Mesodermal cell (in vitro differentiated cells): ENCODE measurements around the gene METTL8.

Experiments used
- H3K27ac ChIP-seq: 2 replicates; pipeline ENCODE4 v1.7.0; 2013; ENCODE audit warnings: mild to moderate bottlenecking, low read depth, low read length, moderate library complexity; ENCODE audit not compliant: severe bottlenecking
- H3K36me3 ChIP-seq: 2 replicates; pipeline ENCODE4 v1.7.1; 2013; ENCODE audit warnings: mild to moderate bottlenecking, low read length, moderate library complexity; ENCODE audit not compliant: control insufficient read depth, insufficient read depth
- H3K4me1 ChIP-seq: one replicate; pipeline ENCODE4 v1.7.1; 2013; ENCODE audit warnings: mild to moderate bottlenecking, low read length; ENCODE audit not compliant: insufficient read depth, control insufficient read depth, poor library complexity, severe bottlenecking
- H3K4me3 ChIP-seq: 2 replicates; pipeline ENCODE4 v1.7.0; 2013; ENCODE audit warnings: low read length, control low read depth, mild to moderate bottlenecking; ENCODE audit not compliant: insufficient read depth, poor library complexity, severe bottlenecking; ENCODE audit errors: extremely low read depth
- H3K9me3 ChIP-seq: 2 replicates; pipeline ENCODE4 v1.7.1; 2013; ENCODE audit warnings: mild to moderate bottlenecking, low read length, moderate library complexity; ENCODE audit not compliant: control insufficient read depth
- WGBS, 2 experiments: methylation state at CpG; one replicate each; pipeline ENCODE4 v1.1.5; 2013; ENCODE audit warnings: missing lambda C conversion rate in 2 of 2; ENCODE audit not compliant: insufficient coverage in 2 of 2; 5-methylcytosine and 5-hydroxymethylcytosine counted together

The METTL8 gene

DNA sequence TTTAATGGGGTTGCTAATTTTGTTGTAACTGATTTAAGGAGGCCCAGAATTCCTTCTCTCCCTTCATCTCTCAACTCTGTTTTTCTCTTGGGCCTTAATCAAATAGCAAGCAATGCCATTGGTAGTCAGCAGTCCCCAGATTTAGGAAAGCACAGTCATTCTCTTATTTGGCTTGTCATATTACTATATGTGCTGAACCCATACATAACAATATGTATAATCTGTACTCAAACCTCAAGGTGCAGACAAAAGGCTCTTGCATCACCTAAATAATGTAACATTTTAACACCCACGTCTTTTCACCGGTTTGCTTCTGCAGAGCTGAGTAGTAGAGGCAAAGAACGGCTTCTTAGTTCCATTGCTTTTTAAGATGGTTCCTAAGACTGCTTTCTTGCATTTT lies 33.4 kb downstream of the METTL8 start:
- Histone ChIP-seq H3K4me3 (no peak overlapping the region), H3K27ac (no peak overlapping the region), H3K4me1 (peaks cover 9% of the 10 kb centered on the region), H3K9me3 (peaks cover 10% of the 10 kb centered on the region), H3K36me3 (no peaks in the 10 kb centered on the region)
- 80 to 90% methylated on average over 3 of the region's 3 CpGs for WGBS, 2 experiments

DNA sequence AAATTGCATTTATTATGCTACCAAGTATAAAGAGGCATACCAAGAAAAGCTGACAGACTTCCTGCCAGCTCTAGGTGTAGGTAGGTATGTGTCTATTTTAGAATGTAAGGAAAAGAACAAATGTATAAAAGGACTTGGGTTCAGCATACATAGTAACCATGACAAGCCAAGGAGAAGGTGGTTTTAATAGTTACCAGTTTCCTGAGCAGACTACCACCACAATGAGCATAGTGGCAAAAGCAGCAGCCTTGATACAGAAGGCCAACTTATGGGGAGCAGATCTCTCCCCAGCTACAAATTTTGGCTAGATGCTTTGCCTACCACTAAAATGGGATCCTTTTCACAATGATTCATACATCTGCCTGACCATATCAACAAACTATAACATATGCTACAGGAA lies 34.5 kb downstream of the METTL8 start:
- peaks cover 10% of the 10 kb centered on the region for H3K9me3 ChIP-seq
- H3K36me3 ChIP-seq = no peaks in the 10 kb centered on the region
- H3K27ac ChIP-seq = no peak overlapping the region
- peaks cover 3% of the 10 kb centered on the region for H3K4me1 ChIP-seq
- H3K4me3 ChIP-seq = no peak overlapping the region

DNA sequence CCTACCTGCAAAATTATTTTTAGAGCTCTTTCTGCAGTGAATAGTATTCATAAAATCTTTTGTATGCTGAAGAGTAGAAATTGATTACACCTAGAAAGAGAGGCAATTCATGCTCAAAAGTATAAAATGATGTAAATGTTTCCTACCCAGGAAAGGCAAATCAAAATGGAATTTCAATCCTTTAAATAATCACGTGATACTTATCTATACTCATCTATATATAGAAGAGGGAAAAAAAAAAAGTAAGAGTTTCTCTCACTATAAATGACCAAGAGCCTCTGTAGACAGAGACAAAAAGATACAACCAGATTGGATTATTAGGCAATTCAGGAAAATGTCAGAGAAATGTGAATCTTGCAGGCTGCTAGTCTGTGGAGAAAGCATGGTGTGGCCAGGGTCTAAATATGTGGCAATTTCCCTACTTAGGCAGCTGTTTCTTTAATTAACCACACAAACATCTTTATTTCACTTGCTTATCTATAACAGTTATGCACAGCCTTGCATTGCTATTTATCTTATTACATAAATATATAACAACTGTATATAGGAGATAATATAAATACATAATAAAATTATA lies 39.5 kb downstream of the METTL8 start:
- H3K36me3 ChIP-seq = no peaks in the 10 kb centered on the region
- H3K27ac ChIP-seq = no peak overlapping the region
- no CpG with 5 or more reads among the region's 1 CpG for WGBS, 2 experiments
- no peaks in the 10 kb centered on the region for H3K4me1 ChIP-seq
- H3K9me3 ChIP-seq = no peaks in the 10 kb centered on the region
- no peak overlapping the region for H3K4me3 ChIP-seq

DNA sequence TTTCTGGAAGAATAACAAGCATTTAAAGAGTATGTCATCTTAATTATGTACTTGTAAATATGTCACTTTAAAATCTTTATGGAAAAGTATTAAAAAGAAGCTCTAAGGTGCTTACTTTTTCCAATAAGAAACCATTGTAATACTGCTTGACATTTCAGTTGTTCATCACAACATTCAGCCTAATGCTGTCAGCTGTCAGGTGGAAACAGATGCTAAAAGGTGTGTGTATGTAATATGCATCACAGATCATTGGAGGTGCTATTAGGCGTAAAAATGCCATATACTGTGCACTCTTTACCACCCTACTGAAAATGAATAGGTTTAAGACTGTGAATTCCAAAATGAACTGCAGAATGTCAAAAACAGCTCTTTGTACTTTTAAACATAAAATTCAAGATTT lies 40.3 kb downstream of the METTL8 start:
- WGBS, 2 experiments = no CpG with 5 or more reads among the region's 1 CpG

DNA sequence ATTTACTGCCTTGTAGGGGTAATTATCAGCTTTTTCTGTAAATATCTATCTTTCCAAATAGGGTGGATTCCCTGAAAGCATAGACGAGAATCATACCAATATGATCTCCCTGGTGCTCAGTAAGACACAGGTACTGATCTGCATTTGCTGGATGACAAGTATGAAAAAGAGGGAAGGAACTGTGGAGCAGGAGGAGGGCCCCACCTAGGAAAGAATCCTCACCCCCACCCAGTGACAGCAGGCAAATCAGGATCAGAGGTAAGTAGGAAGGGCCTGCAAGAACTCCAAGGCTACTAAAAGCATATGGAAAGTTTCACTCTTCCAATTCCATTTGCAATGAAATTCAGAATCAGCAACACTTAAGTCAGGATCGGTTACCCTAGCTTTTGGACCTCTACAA lies 42.3 kb downstream of the METTL8 start:
- no peaks in the 10 kb centered on the region for H3K36me3 ChIP-seq
- H3K4me3 ChIP-seq = no peak overlapping the region
- no peaks in the 10 kb centered on the region for H3K9me3 ChIP-seq
- 88% methylated on average over 1 of the region's 2 CpGs; no CpG with 5 or more reads in 1 of the 2 experiments for WGBS, 2 experiments
- no peaks in the 10 kb centered on the region for H3K4me1 ChIP-seq
- no peak overlapping the region for H3K27ac ChIP-seq

More for the DNA sequence above, 40.3 kb downstream of the METTL8 start:
- H3K36me3 ChIP-seq = no peaks in the 10 kb centered on the region
- H3K9me3 ChIP-seq = no peaks in the 10 kb centered on the region
- H3K27ac ChIP-seq = no peak overlapping the region
- no peaks in the 10 kb centered on the region for H3K4me1 ChIP-seq
- no peak overlapping the region for H3K4me3 ChIP-seq

DNA sequence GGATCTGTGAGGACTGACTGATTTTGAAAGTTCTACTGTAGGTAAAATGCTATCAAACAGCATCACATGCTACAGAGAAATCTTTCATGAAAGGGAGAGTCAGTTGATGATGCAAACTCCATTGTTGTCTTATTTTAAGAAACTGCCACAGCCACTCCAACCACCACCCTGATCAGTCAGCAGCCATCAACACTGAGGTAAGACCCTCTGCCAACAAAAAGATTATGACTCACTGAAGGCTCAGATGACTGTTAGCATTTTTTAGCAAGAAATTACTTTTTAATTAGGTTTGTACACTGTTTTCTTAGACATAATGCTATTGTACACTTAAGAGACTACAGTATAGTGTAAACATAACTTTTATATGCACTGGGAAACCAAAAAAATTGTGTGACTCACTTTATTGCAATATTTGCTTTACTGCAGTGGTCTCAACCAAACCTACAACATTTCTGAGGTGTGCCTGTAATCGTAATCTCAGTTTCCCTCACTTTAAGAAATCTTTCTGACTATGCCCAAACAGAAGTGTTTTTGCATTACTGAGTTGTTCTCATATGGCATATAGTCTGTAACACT lies 42.8 kb downstream of the METTL8 start:
- WGBS, 2 experiments = 83% methylated on average over 1 of the region's 1 CpG; no CpG with 5 or more reads in 1 of the 2 experiments
- Histone ChIP-seq H3K4me1 (no peaks in the 10 kb centered on the region), H3K27ac (no peak overlapping the region), H3K36me3 (no peaks in the 10 kb centered on the region), H3K9me3 (no peaks in the 10 kb centered on the region), H3K4me3 (no peak overlapping the region)

DNA sequence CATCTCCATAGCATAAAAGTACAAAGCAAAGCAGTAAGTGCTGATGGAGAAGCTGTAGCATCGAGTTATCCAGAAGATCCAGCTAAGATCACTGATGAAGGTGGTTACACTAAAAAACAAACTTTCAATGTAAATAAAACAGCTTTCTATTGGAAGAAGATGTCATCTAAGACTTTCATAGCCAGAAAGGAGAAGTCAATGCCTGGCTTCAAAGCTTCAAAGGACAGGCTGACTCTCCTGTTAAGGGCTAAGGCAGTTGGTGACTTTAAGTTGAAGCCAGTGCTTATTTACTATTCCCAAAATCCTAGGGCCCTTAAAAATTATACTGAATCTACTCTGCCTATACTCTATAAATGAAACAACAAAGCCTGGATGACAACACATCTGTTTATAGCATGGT lies 44.0 kb downstream of the METTL8 start:
- Histone ChIP-seq H3K9me3 (no peaks in the 10 kb centered on the region), H3K27ac (no peak overlapping the region), H3K4me3 (no peak overlapping the region), H3K4me1 (no peaks in the 10 kb centered on the region), H3K36me3 (no peaks in the 10 kb centered on the region)
- no CpG with 5 or more reads among the region's 1 CpG for WGBS, 2 experiments

DNA sequence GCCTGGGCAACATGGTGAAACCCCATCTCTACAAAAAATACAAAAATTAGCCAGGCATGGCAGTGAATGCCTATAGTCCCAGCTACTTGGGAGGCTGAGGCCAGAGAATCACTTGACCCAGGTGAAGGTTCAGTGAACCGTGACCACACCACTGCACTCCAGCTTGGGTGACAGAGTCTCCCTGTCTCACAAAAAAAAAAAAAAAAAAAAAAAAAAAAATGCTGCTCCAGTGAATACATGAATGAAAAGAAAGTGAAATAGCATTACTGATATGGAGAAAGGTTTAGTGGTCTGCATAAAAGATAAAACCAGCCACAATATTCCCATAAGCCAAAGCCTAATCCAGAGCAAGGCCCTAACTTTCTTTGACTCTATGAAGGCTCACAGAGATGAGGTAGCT lies 44.5 kb downstream of the METTL8 start:
- Histone ChIP-seq H3K4me1 (no peaks in the 10 kb centered on the region), H3K36me3 (no peaks in the 10 kb centered on the region), H3K4me3 (no peak overlapping the region), H3K9me3 (no peaks in the 10 kb centered on the region), H3K27ac (no peak overlapping the region)
- 80% methylated on average over 1 of the region's 1 CpG; no CpG with 5 or more reads in 1 of the 2 experiments for WGBS, 2 experiments

DNA sequence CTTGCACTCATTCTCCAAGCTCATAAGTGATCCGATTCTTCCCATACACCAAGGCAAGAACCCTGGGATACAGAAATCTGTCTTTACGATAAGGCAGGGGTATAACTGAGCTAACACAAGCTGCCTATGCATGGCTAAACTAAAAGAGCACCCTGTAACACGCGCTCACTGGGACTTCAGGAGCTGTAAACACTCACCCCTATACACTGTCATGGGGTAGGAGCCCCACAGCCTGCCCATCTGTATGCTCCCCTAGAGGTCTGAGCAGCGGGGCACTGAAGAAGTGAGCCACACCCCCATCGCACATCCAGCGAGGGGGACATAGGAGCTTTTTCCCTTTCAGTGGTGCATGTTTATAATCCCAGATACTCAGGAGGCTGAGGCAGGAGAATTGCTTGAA lies 46.7 kb downstream of the METTL8 start:
- 82 to 87% methylated on average over 5 of the region's 7 CpGs for WGBS, 2 experiments
- Histone ChIP-seq H3K9me3 (no peaks in the 10 kb centered on the region), H3K4me1 (no peaks in the 10 kb centered on the region), H3K36me3 (no peaks in the 10 kb centered on the region), H3K4me3 (no peak overlapping the region), H3K27ac (no peak overlapping the region)

DNA sequence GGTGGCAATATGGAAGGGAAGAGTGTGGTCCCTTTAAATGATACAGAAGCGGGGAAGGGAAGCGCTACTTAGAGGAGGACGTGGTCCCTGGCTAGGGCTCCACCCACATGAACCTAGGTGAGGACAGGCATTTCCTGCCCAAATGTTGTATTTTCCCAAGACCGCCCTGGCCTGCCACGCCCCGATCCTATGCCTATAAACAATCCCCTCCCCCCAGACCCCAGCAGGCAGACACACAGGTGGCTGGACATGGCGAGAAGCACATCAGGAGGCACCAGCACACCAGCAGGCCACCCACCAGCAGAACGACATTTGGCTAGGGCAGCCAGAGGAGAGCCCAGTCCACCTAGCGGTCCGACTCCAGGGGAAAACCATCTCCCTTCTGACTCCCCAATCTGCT lies 47.2 kb downstream of the METTL8 start:
- WGBS, 2 experiments = 81 to 89% methylated on average over 3 to 7 of the region's 10 CpGs
- H3K9me3 ChIP-seq = no peaks in the 10 kb centered on the region
- H3K4me3 ChIP-seq = no peak overlapping the region
- H3K36me3 ChIP-seq = no peaks in the 10 kb centered on the region
- H3K27ac ChIP-seq = no peak overlapping the region
- H3K4me1 ChIP-seq = no peaks in the 10 kb centered on the region

DNA sequence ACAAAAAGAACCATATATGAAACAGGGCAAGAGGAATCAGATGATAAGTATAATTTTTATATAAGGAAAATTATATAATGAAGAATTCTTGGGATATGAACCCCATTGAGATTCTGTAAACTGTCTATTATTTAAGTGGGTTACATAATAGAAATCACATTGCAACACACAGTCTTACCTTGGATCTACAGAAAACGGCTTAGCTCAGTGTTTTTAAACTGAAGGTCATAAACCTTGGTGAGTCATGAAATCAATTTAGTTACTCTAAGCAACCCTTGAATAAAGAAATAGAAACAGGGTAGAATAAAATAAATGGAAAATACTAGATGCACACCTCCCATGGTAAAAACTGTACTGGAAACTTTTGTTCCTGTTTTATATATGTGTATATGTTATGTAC lies 50.7 kb downstream of the METTL8 start:
- no peaks in the 10 kb centered on the region for H3K9me3 ChIP-seq
- H3K36me3 ChIP-seq = no peaks in the 10 kb centered on the region
- H3K4me3 ChIP-seq = no peak overlapping the region
- WGBS, 2 experiments = no CpG with 5 or more reads among the region's 1 CpG
- no peak overlapping the region for H3K27ac ChIP-seq
- H3K4me1 ChIP-seq = no peaks in the 10 kb centered on the region
